ENCODE data around the gene MACIR. TPM values are rescaled to one million over a fixed set of nuclear protein-coding genes. Genes with fewer than 3 reads are reported as not detected.

The MACIR gene
- total RNA-seq, 2 donors from 2014 or later: 3.8 to 4.8 TPM

DNA sequence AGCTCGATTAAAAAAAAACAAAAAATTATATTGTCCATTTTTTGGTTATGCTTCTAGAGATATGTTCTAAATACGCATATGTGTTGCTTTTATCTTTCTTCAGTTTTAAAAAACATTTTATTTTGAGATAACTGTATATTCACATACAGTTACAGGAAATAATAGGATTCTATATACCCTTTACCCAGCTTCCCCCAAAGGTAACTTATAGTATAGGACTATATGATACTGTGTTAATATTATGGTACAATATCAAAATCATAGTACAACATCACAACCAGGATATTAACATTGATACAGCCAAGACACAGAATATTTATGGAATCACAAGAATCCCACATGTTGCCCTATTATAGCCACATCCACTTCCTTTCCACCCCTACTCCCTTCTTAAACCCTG, 9.5 kb upstream of the MACIR start:
- no peaks in the 10 kb centered on the region for H3K27me3 ChIP-seq
- H3K27ac ChIP-seq: no peak overlapping the region
- H3K9me3 ChIP-seq: no peaks in the 10 kb centered on the region
- DNase-seq (ENCODE audit: low spot score): no peak
- no peaks in the 10 kb centered on the region for H3K4me1 ChIP-seq
- TF ChIP-seq, protein P1, sequence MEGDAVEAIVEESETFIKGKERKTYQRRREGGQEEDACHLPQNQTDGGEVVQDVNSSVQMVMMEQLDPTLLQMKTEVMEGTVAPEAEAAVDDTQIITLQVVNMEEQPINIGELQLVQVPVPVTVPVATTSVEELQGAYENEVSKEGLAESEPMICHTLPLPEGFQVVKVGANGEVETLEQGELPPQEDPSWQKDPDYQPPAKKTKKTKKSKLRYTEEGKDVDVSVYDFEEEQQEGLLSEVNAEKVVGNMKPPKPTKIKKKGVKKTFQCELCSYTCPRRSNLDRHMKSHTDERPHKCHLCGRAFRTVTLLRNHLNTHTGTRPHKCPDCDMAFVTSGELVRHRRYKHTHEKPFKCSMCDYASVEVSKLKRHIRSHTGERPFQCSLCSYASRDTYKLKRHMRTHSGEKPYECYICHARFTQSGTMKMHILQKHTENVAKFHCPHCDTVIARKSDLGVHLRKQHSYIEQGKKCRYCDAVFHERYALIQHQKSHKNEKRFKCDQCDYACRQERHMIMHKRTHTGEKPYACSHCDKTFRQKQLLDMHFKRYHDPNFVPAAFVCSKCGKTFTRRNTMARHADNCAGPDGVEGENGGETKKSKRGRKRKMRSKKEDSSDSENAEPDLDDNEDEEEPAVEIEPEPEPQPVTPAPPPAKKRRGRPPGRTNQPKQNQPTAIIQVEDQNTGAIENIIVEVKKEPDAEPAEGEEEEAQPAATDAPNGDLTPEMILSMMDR (IDR thresholded peaks at IDR 0.05): no peak
- H3K4me3 ChIP-seq: no peak overlapping the region
- H3K36me3 ChIP-seq: no peaks in the 10 kb centered on the region

DNA sequence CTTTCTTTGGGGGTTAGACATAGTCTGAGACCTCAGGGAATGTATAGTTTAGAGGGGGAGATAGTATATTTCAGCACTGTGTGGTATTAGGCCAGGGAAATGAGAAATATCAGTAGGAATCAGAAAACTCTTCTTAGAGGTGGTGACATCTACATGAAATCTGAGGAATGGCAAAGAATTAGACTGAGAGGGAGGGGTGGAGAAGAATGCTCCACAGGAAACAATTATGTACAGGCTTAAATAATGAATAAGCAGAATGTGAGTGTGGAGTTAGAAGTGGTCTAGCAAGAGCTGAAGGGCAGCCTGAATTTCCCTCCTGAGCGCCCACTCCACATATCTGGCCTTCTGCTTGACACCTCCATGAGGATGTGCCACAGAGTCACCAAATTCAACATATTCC, 3.6 kb upstream of the MACIR start:
- Histone ChIP-seq H3K36me3 (no peaks in the 10 kb centered on the region), H3K9me3 (no peaks in the 10 kb centered on the region), H3K4me1 (peaks cover 0 to 5% of the 10 kb centered on the region in 2 donors), H3K27ac (no peak overlapping the region), H3K4me3 (no peak overlapping the region), H3K27me3 (no peaks in the 10 kb centered on the region)
- TF ChIP-seq, protein P1 (IDR thresholded peaks at IDR 0.05): no peak
- DNase-seq (ENCODE audit: low spot score): no peak

DNA sequence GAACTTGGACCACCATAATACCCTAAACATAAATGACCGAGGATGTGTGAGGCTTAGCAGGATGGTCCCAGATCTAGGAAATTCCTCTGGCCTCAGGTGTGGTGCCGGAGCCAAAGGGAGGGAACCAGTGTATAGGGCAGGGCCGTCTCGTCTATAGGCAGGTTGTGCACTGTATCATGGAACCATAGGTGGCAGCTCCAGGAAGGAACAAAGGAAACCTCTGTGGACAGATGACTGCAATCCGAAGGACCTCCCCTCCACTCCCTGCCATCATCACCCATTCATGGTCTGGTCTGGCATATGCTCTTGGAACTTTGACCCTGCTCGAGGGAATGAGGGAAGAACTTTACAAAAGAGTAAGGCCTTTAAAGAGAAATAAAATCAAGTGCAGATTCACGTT, 2.9 kb upstream of the MACIR start:
- H3K27me3 ChIP-seq: no peaks in the 10 kb centered on the region
- H3K36me3 ChIP-seq: no peaks in the 10 kb centered on the region
- TF ChIP-seq, protein P1 (IDR thresholded peaks at IDR 0.05): no peak
- H3K4me1 ChIP-seq: peaks cover 0 to 10% of the 10 kb centered on the region in 2 donors
- H3K27ac ChIP-seq: no peak overlapping the region
- DNase-seq (ENCODE audit: low spot score): no peak
- H3K4me3 ChIP-seq: no peak overlapping the region
- no peaks in the 10 kb centered on the region for H3K9me3 ChIP-seq

DNA sequence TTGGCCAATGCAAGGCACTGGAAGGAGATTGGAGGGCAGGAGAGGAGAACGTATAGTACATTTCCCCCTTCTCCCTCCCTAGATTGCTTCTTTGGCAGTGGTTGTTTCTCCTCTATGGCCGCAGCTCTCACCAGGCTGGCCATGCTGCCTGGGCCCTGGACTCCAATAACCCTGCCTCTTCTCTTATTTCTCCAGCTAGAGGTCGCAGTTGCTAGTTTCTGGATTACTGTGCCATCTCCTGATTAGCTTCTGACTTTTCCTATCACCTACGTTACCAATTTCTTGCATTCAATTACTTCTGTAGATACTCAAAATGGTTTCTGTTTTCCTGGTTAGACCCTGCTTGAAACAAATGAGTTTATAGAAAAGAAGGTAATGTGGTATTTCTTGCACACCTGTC, 2.4 kb upstream of the MACIR start:
- no peak overlapping the region for H3K27ac ChIP-seq
- no peak overlapping the region for H3K4me3 ChIP-seq
- TF ChIP-seq, protein P1 (IDR thresholded peaks at IDR 0.05): peak in 1 of 2 donors; percentile 24
- H3K9me3 ChIP-seq: no peaks in the 10 kb centered on the region
- no peaks in the 10 kb centered on the region for H3K27me3 ChIP-seq
- peaks cover 0 to 15% of the 10 kb centered on the region in 2 donors for H3K4me1 ChIP-seq
- DNase-seq (ENCODE audit: low spot score): no peak
- H3K36me3 ChIP-seq: no peaks in the 10 kb centered on the region

DNA sequence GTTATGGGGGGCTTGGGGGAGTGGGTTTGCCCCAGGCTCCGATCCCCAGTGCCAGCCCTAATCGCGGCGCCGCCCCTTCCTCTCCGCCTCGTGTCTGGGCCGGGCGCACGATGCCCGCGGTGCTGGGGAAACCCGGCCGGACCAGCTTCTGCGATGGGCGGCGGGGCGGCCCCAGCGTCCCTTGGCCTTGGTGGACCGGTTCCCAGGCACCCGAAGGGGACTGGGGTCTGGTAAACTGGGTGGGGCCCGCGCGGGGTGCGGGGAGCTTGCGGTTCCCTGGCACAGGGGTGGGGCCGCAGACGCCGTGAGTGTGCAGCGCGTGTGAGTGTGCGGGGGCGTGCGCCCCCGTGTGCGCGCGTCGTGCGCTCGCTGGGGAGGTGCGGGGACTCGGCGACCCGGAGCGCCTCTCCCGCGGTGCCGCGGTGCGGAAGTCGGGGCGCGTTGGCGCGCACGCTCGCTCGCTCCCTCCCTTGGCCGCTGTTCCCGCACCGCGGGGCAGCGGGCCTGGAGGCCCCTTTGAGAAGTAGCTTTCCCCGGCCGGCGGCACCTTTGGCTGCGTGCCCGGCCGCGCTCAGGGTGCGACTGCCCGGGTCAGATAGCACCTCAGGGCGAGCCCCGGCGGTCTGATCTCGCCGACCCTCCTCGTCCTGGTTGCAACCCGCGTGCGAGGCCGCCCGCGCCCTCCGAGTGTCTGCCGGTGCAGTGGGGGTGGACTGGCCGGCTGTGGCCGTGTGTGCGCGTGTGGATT, 568 bp downstream of the MACIR start:
- Histone ChIP-seq H3K27me3 (no peaks in the 10 kb centered on the region), H3K27ac (peak overlapping the region; percentile 88 to 91), H3K36me3 (no peaks in the 10 kb centered on the region), H3K9me3 (no peaks in the 10 kb centered on the region), H3K4me1 (peaks cover 0 to 35% of the 10 kb centered on the region in 2 donors), H3K4me3 (peak overlapping the region; percentile 87 to 94)
- no peak for DNase-seq (ENCODE audit: low spot score)
- TF ChIP-seq, protein P1 (IDR thresholded peaks at IDR 0.05): peak in 1 of 2 donors; percentile 21
